Skin of body (tissue), 2 donors: Measurements from ENCODE around the gene TRAF4. TPM values are rescaled to one million over a fixed set of nuclear protein-coding genes. Genes with fewer than 3 reads are reported as not detected.
"Not testable (repeated sequence)": the region's sequence is repeated elsewhere in the genome, so short reads cannot be mapped to it uniquely, and the experiment has no call there.

Experiments
- DNase-seq: peaks from one replicate; lab custom pipeline; 2025; lab: John Stamatoyannopoulos, UW
- total RNA-seq: library from RNA; depleted of rRNA; stranded (reverse); fragments of >200 nt; gene quantifications from one replicate; pipeline ENCODE4 v1.2.3, GENCODE V29; 2014

TRAF4 gene
- total RNA-seq, 1 donor from 2014 or later = 16.7 TPM

DNA sequence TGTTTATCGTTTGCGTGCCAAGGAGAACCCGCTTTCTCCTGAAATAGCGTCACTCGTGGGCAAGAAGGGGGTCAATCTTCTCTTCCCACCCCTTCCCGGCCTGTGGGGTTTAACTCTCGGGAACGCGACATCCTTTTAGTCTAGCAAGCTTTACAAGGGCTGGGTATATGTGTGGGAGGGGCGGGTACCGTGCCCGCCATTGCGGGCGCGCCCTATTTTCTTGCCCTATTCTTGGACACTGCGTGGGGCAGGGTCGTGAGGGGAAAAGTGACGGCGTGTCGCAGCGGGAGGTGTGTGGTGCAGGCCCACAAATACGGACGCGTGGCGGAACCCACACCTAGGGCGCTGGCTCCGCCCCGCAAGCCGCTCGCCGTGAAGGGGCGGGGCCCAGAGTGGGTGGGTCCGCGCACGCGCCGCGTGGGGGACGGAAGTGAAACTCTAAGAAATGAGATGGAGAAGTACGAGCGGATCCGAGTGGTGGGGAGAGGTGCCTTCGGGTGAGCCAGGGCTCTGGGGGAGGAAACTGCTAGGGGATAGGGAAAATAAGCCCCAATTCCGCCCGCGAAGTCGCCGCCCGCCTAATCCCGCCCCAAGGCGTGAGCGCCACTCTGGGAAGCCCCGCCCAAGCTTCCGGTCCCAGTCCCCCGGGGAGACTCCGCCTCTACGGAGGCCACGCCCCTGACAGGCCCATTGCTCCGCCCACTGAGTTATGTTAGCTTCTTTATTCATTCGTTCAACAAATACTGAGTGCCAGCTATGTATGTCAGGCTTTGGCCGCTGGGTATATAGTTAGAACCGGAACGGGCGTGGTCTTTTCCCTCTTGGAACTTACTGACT is 15.2 kb upstream of the TRAF4 start, which contains the start of gene NEK8:
TSS of gene NEK8 (plus strand) at position 425 of the 837 bp plus-strand sequence. CDS start at position 451, 26 bp downstream.
- peak; percentile 96 for DNase-seq

GRCh38 chr17:28729950-28730330 is 13.9 kb upstream of the TRAF4 start:
- DNase-seq = no peak

GRCh38 chr17:28733346-28733745 is 10.5 kb upstream of the TRAF4 start:
- DNase-seq = no peak

- DNase-seq = no peak
Observed at GRCh38 chr17:28734712-28735241, 9.0 kb upstream of the TRAF4 start.

DNA sequence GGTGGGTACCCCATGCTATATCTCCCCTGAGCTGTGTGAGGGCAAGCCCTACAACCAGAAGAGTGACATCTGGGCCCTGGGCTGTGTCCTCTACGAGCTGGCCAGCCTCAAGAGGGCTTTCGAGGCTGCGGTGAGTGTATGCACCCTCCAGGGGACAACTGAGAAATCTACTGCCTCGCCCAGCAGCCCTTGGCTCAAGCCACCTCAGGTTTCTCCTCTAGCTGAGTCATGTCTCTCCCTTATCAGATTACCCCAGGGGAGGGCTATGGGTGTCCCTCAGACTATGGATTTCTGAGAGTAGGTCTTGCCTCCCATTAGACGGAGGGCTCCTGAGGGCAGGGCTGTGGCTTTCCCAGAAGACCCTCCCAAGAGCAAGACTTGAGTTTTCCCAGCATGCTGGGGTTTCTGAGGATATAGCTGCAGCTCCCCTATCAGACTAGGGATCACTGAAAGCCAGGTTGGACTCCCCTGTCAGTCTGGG is 8.5 kb upstream of the TRAF4 start:
- DNase-seq = no peak

DNA sequence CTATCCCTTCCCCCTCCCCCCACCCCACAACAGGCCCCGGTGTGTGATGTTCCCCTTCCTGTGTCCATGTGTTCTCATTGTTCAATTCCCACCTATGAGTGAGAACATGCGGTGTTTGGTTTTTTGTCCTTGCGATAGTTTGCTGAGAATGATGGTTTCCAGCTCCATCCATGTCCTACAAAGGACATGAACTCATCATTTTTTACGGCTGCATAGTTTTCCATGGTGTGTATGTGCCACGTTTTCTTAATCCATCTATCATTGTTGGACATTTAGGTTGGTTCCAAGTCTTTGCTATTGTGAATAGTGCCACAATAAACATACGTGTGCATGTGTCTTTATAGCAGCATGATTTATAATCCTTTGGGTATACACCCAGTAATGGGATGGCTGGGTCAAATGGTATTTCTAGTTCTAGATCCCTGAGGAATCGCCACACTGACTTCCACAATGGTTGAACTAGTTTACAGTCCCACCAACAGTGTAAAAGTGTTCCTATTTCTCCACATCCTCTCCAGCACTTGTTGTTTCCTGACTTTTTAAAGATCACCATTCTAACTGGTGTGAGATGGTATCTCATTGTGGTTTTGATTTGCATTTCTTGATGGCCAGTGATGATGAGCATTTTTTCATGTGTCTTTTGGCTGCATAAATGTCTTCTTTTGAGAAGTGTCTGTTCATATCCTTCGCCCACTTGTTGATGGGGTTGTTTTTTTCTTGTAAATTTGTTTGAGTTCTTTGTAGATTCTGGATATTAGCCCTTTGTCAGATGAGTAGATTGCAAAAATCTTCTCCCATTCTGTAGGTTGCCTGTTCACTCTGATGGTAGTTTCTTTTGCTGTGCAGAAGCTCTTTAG is 7.7 kb upstream of the TRAF4 start:
- not testable (repeated sequence) for DNase-seq

DNA sequence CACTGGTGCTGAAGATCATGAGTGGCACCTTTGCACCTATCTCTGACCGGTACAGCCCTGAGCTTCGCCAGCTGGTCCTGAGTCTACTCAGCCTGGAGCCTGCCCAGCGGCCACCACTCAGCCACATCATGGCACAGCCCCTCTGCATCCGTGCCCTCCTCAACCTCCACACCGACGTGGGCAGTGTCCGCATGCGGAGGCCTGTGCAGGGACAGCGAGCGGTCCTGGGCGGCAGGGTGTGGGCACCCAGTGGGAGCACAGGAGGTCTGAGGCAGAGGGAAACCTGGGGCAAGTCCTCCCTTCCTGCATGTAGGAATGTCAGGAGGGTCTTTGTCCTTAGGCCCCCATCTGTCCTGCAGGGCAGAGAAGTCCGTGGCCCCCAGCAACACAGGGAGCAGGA is 6.5 kb upstream of the TRAF4 start:
- DNase-seq = no peak

- no peak for DNase-seq
Observed at GRCh38 chr17:28737770-28738679, 5.8 kb upstream of the TRAF4 start.

GRCh38 chr17:28738680-28739384 is 5.0 kb upstream of the TRAF4 start:
- DNase-seq = no peak

GRCh38 chr17:28740406-28741357 is 3.1 kb upstream of the TRAF4 start:
- DNase-seq = no peak

DNA sequence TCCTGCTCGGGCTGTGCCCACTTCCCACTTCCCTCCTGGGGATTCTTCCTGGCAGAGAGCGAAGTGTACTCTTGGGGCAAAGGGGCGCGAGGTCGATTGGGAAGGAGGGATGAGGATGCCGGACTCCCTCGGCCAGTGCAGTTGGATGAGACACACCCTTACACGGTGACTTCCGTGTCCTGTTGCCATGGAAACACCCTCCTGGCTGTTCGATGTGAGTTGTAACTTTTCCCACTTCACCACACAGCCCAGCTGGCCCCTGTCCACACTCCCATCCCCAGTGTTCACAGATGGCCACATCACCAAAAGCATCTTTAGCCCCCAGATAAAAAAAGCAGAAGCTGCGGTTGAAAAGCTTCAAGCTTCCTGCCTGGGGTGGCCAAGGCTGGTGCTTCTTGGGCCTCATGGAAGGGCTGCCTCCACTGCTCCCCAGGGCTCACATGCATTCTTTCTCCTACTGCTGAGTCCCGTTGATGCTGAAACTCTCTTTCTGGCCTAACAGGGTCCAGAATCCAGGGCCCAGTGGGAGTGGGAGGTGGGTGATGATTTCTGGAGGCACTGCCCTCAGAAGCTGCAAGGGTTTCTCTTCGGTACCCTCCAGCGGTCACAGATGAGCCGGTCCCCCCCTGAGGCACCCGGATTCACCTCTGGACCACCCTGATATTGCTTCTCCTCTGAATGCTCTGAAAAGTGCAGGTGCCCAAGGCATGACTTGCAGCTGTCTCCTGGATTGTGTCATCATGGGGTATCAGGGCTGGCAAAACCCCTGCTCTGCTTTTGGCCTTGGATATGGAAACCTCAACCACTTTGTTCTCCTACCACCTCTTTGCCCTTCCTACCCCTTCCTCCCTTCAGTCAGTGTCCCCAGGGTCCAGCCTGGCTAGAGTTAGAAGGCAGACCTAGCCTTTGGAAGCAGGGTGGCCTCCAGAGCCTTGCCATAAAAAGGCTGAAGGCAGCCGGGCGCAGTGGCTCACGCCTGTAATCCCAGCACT is 2.2 kb upstream of the TRAF4 start:
- DNase-seq = no peak

DNA sequence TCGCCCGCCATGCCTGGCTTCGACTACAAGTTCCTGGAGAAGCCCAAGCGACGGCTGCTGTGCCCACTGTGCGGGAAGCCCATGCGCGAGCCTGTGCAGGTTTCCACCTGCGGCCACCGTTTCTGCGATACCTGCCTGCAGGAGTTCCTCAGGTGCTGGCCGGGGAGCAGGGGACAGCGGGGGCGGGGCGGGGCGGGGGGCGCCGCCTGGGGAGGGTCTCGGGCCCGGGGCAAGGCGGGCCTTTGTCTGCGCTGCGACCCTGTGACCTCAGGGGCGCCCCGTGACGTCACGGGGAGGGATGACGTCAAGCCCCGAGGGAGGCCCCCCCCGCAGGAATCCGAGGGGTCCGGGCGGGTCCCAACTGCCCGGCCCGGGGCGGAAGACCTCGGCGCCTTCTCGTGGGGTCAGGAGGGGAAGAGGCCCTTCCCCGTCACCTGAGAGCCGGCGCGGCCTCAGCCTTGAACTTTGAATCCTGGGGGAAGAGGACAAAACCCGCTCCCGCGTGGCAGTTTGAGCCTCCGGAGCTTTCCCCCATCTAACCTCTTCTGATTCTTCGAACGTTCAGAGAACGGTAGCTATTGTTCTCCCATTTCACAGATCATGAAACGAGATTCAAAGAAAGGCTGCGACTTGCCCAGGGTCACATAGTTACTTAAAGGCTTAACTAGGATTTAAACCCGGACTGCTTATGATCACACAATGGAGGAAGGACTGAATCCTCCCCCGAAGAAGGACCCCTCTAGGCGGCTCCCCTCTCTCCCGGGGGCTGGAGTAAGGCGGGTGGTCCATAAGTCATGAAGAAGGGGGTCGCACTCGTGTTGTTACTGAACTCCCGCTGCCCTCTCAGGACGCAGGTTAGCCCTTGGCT is 527 bp downstream of the TRAF4 start:
- peak; percentile 57 for DNase-seq

DNA sequence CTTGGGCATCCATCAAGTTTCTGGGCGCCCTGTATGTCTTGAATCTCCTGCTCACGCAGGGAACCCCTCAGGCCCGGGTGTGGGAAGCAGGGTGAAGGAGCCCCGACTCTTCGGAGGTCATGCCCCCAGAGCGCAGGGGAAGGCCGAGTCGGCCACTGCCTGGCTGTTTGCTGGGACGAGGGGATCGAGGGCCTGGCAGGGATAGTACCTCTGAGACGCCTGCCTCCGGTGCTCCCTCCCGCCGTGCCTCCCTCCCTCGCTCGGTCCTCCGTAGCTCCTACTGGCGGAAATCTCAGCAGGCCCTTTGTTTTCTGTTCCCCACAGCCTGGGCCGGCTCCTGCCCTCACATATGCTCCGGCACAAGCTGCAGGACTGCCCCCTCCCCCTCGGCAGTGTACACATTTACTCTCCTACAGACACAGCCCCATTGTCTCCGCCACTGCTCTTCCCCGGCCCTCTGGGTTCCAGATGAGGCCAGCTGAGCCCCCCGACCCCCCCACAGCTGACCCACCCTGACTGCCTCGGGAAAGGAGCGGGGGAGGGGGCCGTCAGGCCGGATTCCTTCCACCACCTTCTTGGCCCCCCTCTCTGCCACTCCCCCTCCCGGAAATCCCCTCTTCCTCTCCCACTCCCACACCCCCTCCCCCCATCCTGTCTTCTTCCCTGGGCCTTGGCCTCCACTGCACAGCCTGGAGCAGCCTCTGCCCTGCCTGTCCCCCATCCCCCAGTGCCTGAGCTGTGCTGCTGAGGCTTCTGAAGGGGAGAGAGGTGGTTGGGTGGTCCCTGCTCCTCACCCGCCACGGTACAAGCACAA is 1.4 kb downstream of the TRAF4 start:
- DNase-seq = peak; percentile 78

GRCh38 chr17:28745786-28746411 is 2.1 kb downstream of the TRAF4 start:
- no peak for DNase-seq

DNA sequence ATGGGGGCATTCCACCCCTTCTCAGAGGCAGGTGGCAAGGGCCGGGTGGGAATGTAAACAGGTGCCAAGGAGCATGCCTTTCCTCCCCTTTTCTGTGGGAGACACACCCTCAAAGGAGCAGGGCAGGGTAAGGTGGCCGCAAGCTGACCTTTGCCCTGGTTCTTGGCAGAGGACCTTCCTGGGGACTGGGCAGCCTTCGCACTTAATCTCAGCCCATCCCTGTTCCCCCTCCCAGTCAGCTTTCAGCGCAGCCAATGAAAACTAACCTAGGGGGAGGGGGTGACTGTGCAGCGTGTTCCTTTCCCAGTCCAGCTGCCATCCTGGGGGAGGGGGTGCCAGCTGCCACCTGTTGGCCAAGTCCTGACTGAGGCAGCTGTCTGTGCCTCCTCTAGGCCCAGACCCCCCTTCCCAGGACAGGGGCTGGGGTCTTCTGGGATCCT is 2.8 kb downstream of the TRAF4 start:
- no peak for DNase-seq
